ENCODE measurements around the gene STAB1. TPM values are rescaled to one million over a fixed set of nuclear protein-coding genes. Genes with fewer than 3 reads are reported as not detected.

STAB1 gene
- total and polyA plus RNA-seq, 12 donors, result 30.8 to 1,593 (median 466) TPM

GRCh38 chr3:52470920-52471319 is 24.2 kb upstream of the STAB1 start:
- no peak for DNase-seq
- H3K4me1 ChIP-seq (replicated peaks in 1 of 2), result peaks cover 0 to 44% of the 10 kb centered on the region in 2 donors
- no peak overlapping the region for H3K4me3 ChIP-seq
- H3K27ac ChIP-seq, result peak overlapping the region in 2 of 5 donors; percentile 13 to 42
- H3K27me3 ChIP-seq, result no peaks in the 10 kb centered on the region
- intact Hi-C loops (cut with DNase I), result loop anchor here (5.0 to 10.0 kb wide), 3 partner anchors 61 to 224 kb away; partner anchors contain the start of gene NT5DC2 (in 1 of the 2)
- WGBS, 4 donors, result 90 to 100% (median 98%) methylated on average over 2 to 4 of the region's 4 CpGs
- TF ChIP-seq CTCF (IDR thresholded peaks at IDR 0.05), result no peak
- TF ChIP-seq POLR2A (IDR thresholded peaks at IDR 0.05), result no peak
- no peaks in the 10 kb centered on the region for H3K9me3 ChIP-seq (replicated peaks in 1 of 3)
- peaks cover 0 to 53% of the 10 kb centered on the region in 2 donors for H3K36me3 ChIP-seq (replicated peaks in 1 of 2)

- peak; percentile 65 to 86 (median 76) for TF ChIP-seq CTCF (IDR thresholded peaks at IDR 0.05)
- TF ChIP-seq POLR2A (IDR thresholded peaks at IDR 0.05), result no peak
- WGBS, 4 donors, result 34 to 53% (median 47%) methylated on average over 12 to 26 of the region's 26 CpGs
- peak; percentile 72 to 94 (median 83) for DNase-seq
- no peaks in the 10 kb centered on the region for H3K27me3 ChIP-seq
- no peak overlapping the region for H3K4me3 ChIP-seq
- intact Hi-C loops (cut with DNase I), result loop anchor here (5.0 to 10.0 kb wide), 3 partner anchors 61 to 223 kb away; partner anchors contain the start of gene NT5DC2 (in 1 of the 2)
- peaks cover 0 to 59% of the 10 kb centered on the region in 2 donors for H3K36me3 ChIP-seq (replicated peaks in 1 of 2)
- H3K27ac ChIP-seq, result peak overlapping the region in 2 of 5 donors; percentile 13 to 42
- H3K9me3 ChIP-seq (replicated peaks in 1 of 3), result no peaks in the 10 kb centered on the region
- H3K4me1 ChIP-seq (replicated peaks in 1 of 2), result peaks cover 0 to 42% of the 10 kb centered on the region in 2 donors
Measured at GRCh38 chr3:52471371-52472238, 23.5 kb upstream of the STAB1 start.

- Histone ChIP-seq H3K4me1 (replicated peaks in 1 of 2) (peaks cover 0 to 39% of the 10 kb centered on the region in 2 donors), H3K27me3 (no peaks in the 10 kb centered on the region), H3K9me3 (replicated peaks in 1 of 3) (no peaks in the 10 kb centered on the region), H3K4me3 (no peak overlapping the region), H3K36me3 (replicated peaks in 1 of 2) (peaks cover 0 to 67% of the 10 kb centered on the region in 2 donors), H3K27ac (peak overlapping the region in 3 of 5 donors; percentile 5 to 57 (median 42))
- TF ChIP-seq CTCF (IDR thresholded peaks at IDR 0.05), result peak in 1 of 6 experiments; percentile 0
- no peak for TF ChIP-seq POLR2A (IDR thresholded peaks at IDR 0.05)
- intact Hi-C loops (cut with DNase I), result loop anchor here (5.0 to 10.0 kb wide), 3 partner anchors 60 to 222 kb away; partner anchors contain the start of gene NT5DC2 (in 1 of the 2)
- 65 to 80% (median 68%) methylated on average over 12 to 14 of the region's 14 CpGs for WGBS, 4 donors
- no peak for DNase-seq
Measured at GRCh38 chr3:52472239-52473000, 22.7 kb upstream of the STAB1 start.

GRCh38 chr3:52473026-52473425 is 22.1 kb upstream of the STAB1 start:
- intact Hi-C loops (cut with DNase I), result loop anchor here (5.0 to 10.0 kb wide), 3 partner anchors 59 to 222 kb away; partner anchors contain the start of gene NT5DC2 (in 1 of the 2)
- H3K4me1 ChIP-seq (replicated peaks in 1 of 2), result peaks cover 0 to 33% of the 10 kb centered on the region in 2 donors
- peak overlapping the region in 2 of 5 donors; percentile 42 to 57 for H3K27ac ChIP-seq
- no peak for TF ChIP-seq CTCF (IDR thresholded peaks at IDR 0.05)
- no peak for TF ChIP-seq POLR2A (IDR thresholded peaks at IDR 0.05)
- no peaks in the 10 kb centered on the region for H3K9me3 ChIP-seq (replicated peaks in 1 of 3)
- peak in 1 of 7 donors; percentile 33 for DNase-seq
- no peaks in the 10 kb centered on the region for H3K27me3 ChIP-seq
- H3K4me3 ChIP-seq, result no peak overlapping the region
- peaks cover 0 to 73% of the 10 kb centered on the region in 2 donors for H3K36me3 ChIP-seq (replicated peaks in 1 of 2)
- 82 to 85% (median 82%) methylated on average over 4 to 5 of the region's 5 CpGs for WGBS, 4 donors
